SK-N-MC (cell line): Measurements from ENCODE around the gene PHC3.

Experiments used
- DNase-seq: peaks from one replicate; pipeline ENCODE4 v3.0.0-alpha.2; 2011; ENCODE audit warnings: low read depth, low spot score
- H3K27ac ChIP-seq: fragments of 200-600 bp; sonication (generic); 2 replicates; pipeline ENCODE4 v1.5.1; 2016; ENCODE audit warnings: mixed run types
- H3K36me3 ChIP-seq: fragments of 200-600 bp; sonication (generic); 2 replicates; pipeline ENCODE4 v1.6.1; 2017; ENCODE audit warnings: antibody characterized with exemption, low read length, mixed read lengths; ENCODE audit not compliant: insufficient read depth
- H3K4me3 ChIP-seq: fragments of 200-600 bp; sonication (generic); 2 replicates; pipeline ENCODE4 v1.5.1; 2016
- H3K9ac ChIP-seq: fragments of 200-600 bp; sonication (generic); 2 replicates; pipeline ENCODE4 v1.8.0; 2017; ENCODE audit warnings: mixed run types, mixed read lengths; ENCODE audit not compliant: insufficient read length
- H3K9me3 ChIP-seq: fragments of 200-600 bp; sonication (generic); 2 replicates; pipeline ENCODE4 v1.6.1; 2017; ENCODE audit warnings: low read depth, mild to moderate bottlenecking, antibody characterized with exemption, low read length, moderate library complexity, mixed read lengths
- EZH2 ChIP-seq: fragments of 200-600 bp; sonication (generic); IDR thresholded peaks from one replicate; pipeline ENCODE4 v1.6.1; 2017; ENCODE audit warnings: antibody characterized with exemption
- FOXP2 ChIP-seq: optimal IDR thresholded peaks from 2 replicates; pipeline ENCODE3; 2011; ENCODE audit warnings: mild to moderate bottlenecking, moderate library complexity; ENCODE audit not compliant: insufficient read depth; ENCODE audit errors: extremely low read length, control extremely low read depth
- POLR2AphosphoS5 ChIP-seq: IDR thresholded peaks from 2 replicates; pipeline ENCODE4 v1.6.1; 2012; ENCODE audit warnings: mild to moderate bottlenecking, low read depth, low read length, borderline replicate concordance

The PHC3 gene

GRCh38 chr3:170164717-170165116, 16.8 kb downstream of the PHC3 start:
- no peak overlapping the region for H3K27ac ChIP-seq
- H3K9me3 ChIP-seq: no peaks in the 10 kb centered on the region
- DNase-seq: no peak
- H3K36me3 ChIP-seq: peaks cover 94% of the 10 kb centered on the region
- no peak overlapping the region for H3K9ac ChIP-seq
- TF ChIP-seq POLR2AphosphoS5: no peak
- TF ChIP-seq EZH2: no peak
- TF ChIP-seq FOXP2: no peak
- no peak overlapping the region for H3K4me3 ChIP-seq

GRCh38 chr3:170163956-170164645, 17.4 kb downstream of the PHC3 start:
- Histone ChIP-seq H3K9ac (no peak overlapping the region), H3K36me3 (peaks cover 94% of the 10 kb centered on the region), H3K9me3 (no peaks in the 10 kb centered on the region), H3K27ac (no peak overlapping the region), H3K4me3 (no peak overlapping the region)
- TF ChIP-seq FOXP2 (no peak), EZH2 (no peak), POLR2AphosphoS5 (no peak)
- no peak for DNase-seq

- no peaks in the 10 kb centered on the region for H3K9me3 ChIP-seq
- H3K4me3 ChIP-seq: no peak overlapping the region
- H3K36me3 ChIP-seq: peaks cover 91% of the 10 kb centered on the region
- no peak overlapping the region for H3K27ac ChIP-seq
- no peak overlapping the region for H3K9ac ChIP-seq
- TF ChIP-seq POLR2AphosphoS5 (no peak), EZH2 (no peak)
- DNase-seq: no peak
Observed at GRCh38 chr3:170162630-170163029, 18.9 kb downstream of the PHC3 start.

GRCh38 chr3:170162052-170162451, 19.5 kb downstream of the PHC3 start:
- H3K9me3 ChIP-seq: no peaks in the 10 kb centered on the region

GRCh38 chr3:170159933-170160332, 21.6 kb downstream of the PHC3 start:
- no peak for DNase-seq
- Histone ChIP-seq H3K36me3 (peaks cover 93% of the 10 kb centered on the region), H3K9me3 (no peaks in the 10 kb centered on the region), H3K9ac (no peak overlapping the region), H3K4me3 (no peak overlapping the region), H3K27ac (peak overlapping the region; percentile 38; the same call in 1 of the 2 replicates)
- TF ChIP-seq FOXP2 (no peak), POLR2AphosphoS5 (no peak), EZH2 (no peak)

More at GRCh38 chr3:170162052-170162451, 19.5 kb downstream of the PHC3 start:
- TF ChIP-seq FOXP2 (no peak), EZH2 (no peak), POLR2AphosphoS5 (no peak)
- DNase-seq: no peak
- H3K4me3 ChIP-seq: no peak overlapping the region
- H3K36me3 ChIP-seq: peaks cover 93% of the 10 kb centered on the region
- no peak overlapping the region for H3K9ac ChIP-seq
- no peak overlapping the region for H3K27ac ChIP-seq

- no peaks in the 10 kb centered on the region for H3K9me3 ChIP-seq
- TF ChIP-seq EZH2 (no peak), POLR2AphosphoS5 (no peak), FOXP2 (no peak)
- no peak for DNase-seq
- peaks cover 88% of the 10 kb centered on the region for H3K36me3 ChIP-seq
- H3K9ac ChIP-seq: no peak overlapping the region
- H3K27ac ChIP-seq: peak overlapping the region; percentile 38; the same call in 1 of the 2 replicates
- no peak overlapping the region for H3K4me3 ChIP-seq
Observed at GRCh38 chr3:170159459-170159858, 22.1 kb downstream of the PHC3 start.

- Histone ChIP-seq H3K36me3 (peaks cover 63% of the 10 kb centered on the region), H3K27ac (no peak overlapping the region), H3K9me3 (no peaks in the 10 kb centered on the region), H3K4me3 (no peak overlapping the region), H3K9ac (no peak overlapping the region)
- TF ChIP-seq EZH2 (no peak), POLR2AphosphoS5 (no peak), FOXP2 (no peak)
- DNase-seq: no peak
Observed at GRCh38 chr3:170155604-170156003, 25.9 kb downstream of the PHC3 start.

- H3K9me3 ChIP-seq: no peaks in the 10 kb centered on the region
- TF ChIP-seq FOXP2 (no peak), EZH2 (no peak), POLR2AphosphoS5 (no peak)
- H3K27ac ChIP-seq: no peak overlapping the region
- no peak overlapping the region for H3K4me3 ChIP-seq
- DNase-seq: no peak
- no peak overlapping the region for H3K9ac ChIP-seq
- peaks cover 59% of the 10 kb centered on the region for H3K36me3 ChIP-seq
Observed at GRCh38 chr3:170154569-170155143, 26.9 kb downstream of the PHC3 start.

- TF ChIP-seq EZH2 (no peak), POLR2AphosphoS5 (no peak), FOXP2 (no peak)
- H3K9me3 ChIP-seq: no peaks in the 10 kb centered on the region
- H3K27ac ChIP-seq: no peak overlapping the region
- H3K9ac ChIP-seq: no peak overlapping the region
- H3K36me3 ChIP-seq: peaks cover 59% of the 10 kb centered on the region
- H3K4me3 ChIP-seq: no peak overlapping the region
- DNase-seq: no peak
Observed at GRCh38 chr3:170154084-170154483, 27.4 kb downstream of the PHC3 start.
